H9 (cell line): ENCODE data around the gene EGFL8. TPM values are rescaled to one million over a fixed set of nuclear protein-coding genes. Genes with fewer than 3 reads are reported as not detected.
"Not testable (repeated sequence)": the region's sequence is repeated elsewhere in the genome, so short reads cannot be mapped to it uniquely, and the experiment has no call there.

Experiments used
- DNase-seq: peaks from one replicate; pipeline ENCODE4 v3.0.0-alpha.2; 2017
- H2AFZ ChIP-seq: one replicate; pipeline ENCODE4 v1.6.1; 2013; ENCODE audit warnings: mild to moderate bottlenecking, low read length, control low read depth, moderate library complexity
- H2AK5ac ChIP-seq: 2 replicates; pipeline ENCODE4 v1.6.1; 2013; ENCODE audit warnings: low read length, control low read depth, mixed read lengths; ENCODE audit not compliant: insufficient read length
- H2BK120ac ChIP-seq: one replicate; pipeline ENCODE4 v1.6.1; 2013; ENCODE audit warnings: low read depth, mild to moderate bottlenecking, low read length, control low read depth, inconsistent platforms; ENCODE audit not compliant: poor library complexity, severe bottlenecking
- H2BK12ac ChIP-seq: 2 replicates; pipeline ENCODE4 v1.6.1; 2013; ENCODE audit warnings: low read length, control low read depth, mixed read lengths, low read depth; ENCODE audit not compliant: insufficient read length
- H2BK15ac ChIP-seq: 2 replicates; pipeline ENCODE4 v1.6.1; 2013; ENCODE audit warnings: low read depth, low read length, control low read depth
- H2BK20ac ChIP-seq: one replicate; pipeline ENCODE4 v1.6.1; 2013; ENCODE audit warnings: low read depth, mild to moderate bottlenecking, low read length, control low read depth, inconsistent platforms; ENCODE audit not compliant: poor library complexity, severe bottlenecking
- H2BK5ac ChIP-seq: 2 replicates; pipeline ENCODE4 v1.6.1; 2013; ENCODE audit warnings: low read length, control low read depth, mixed read lengths; ENCODE audit not compliant: insufficient read length
- H3K14ac ChIP-seq: 2 replicates; pipeline ENCODE4 v1.6.1; 2013; ENCODE audit warnings: low read length, control low read depth; ENCODE audit not compliant: insufficient read depth
- H3K18ac ChIP-seq: 2 replicates; pipeline ENCODE4 v1.6.1; 2013; ENCODE audit warnings: low read depth, mild to moderate bottlenecking, mixed read lengths, low read length, control low read depth; ENCODE audit not compliant: insufficient read length
- H3K23ac ChIP-seq: 2 replicates; pipeline ENCODE4 v1.6.1; 2013; ENCODE audit warnings: low read length, control low read depth, mixed read lengths, low read depth; ENCODE audit not compliant: insufficient read length
- H3K23me2 ChIP-seq: 2 replicates; pipeline ENCODE4 v1.6.1; 2013; ENCODE audit warnings: low read depth, mild to moderate bottlenecking, mixed read lengths, low read length, control low read depth; ENCODE audit not compliant: insufficient read length, poor library complexity, severe bottlenecking
- H3K27ac ChIP-seq: 2 replicates; pipeline ENCODE4 v1.5.1; 2013; ENCODE audit warnings: low read length, control low read depth, mixed read lengths, low read depth; ENCODE audit not compliant: insufficient read length
- H3K27me3 ChIP-seq: 2 replicates; pipeline ENCODE4 v1.6.1; 2013; ENCODE audit warnings: low read length, control low read depth, inconsistent platforms; ENCODE audit not compliant: insufficient read depth
- H3K4ac ChIP-seq: 2 replicates; pipeline ENCODE4 v1.6.1; 2013; ENCODE audit warnings: low read depth, mild to moderate bottlenecking, control low read depth, inconsistent platforms, low read length, moderate library complexity
- H3K4me1 ChIP-seq: 2 replicates; pipeline ENCODE4 v1.6.1; 2013; ENCODE audit warnings: low read length, control low read depth, inconsistent platforms; ENCODE audit not compliant: insufficient read depth
- H3K4me2 ChIP-seq: 2 replicates; pipeline ENCODE4 v1.6.1; 2013; ENCODE audit warnings: low read length, control low read depth, mixed read lengths; ENCODE audit not compliant: insufficient read length, insufficient read depth
- H3K56ac ChIP-seq: 2 replicates; pipeline ENCODE4 v1.6.1; 2013; ENCODE audit warnings: low read depth, mild to moderate bottlenecking, mixed read lengths, low read length, control low read depth; ENCODE audit not compliant: insufficient read length
- H3K79me1 ChIP-seq: 2 replicates; pipeline ENCODE4 v1.6.1; 2013; ENCODE audit warnings: low read depth, mild to moderate bottlenecking, moderate library complexity, low read length, control low read depth, inconsistent platforms; ENCODE audit not compliant: insufficient read depth, poor library complexity, severe bottlenecking
- H3K79me2 ChIP-seq: 2 replicates; pipeline ENCODE4 v1.6.1; 2013; ENCODE audit warnings: low read length, control low read depth, inconsistent platforms; ENCODE audit not compliant: insufficient read depth
- H3K9ac ChIP-seq: 2 replicates; pipeline ENCODE4 v1.6.1; 2013; ENCODE audit warnings: low read length, control low read depth, mixed read lengths; ENCODE audit not compliant: insufficient read length; ENCODE audit errors: extremely low read depth
- H3K9me3 ChIP-seq: one replicate; pipeline ENCODE4 v1.6.1; 2013; ENCODE audit warnings: low read depth, low read length, inconsistent platforms; ENCODE audit not compliant: control insufficient read depth
- H3T11ph ChIP-seq: one replicate; pipeline ENCODE4 v1.6.1; 2013; ENCODE audit warnings: mild to moderate bottlenecking, low read length, control low read depth, inconsistent platforms
- H4K20me1 ChIP-seq: one replicate; pipeline ENCODE4 v1.6.1; 2013; ENCODE audit not compliant: control insufficient read depth, insufficient read length, insufficient read depth
- H4K5ac ChIP-seq: 2 replicates; pipeline ENCODE4 v1.6.1; 2013; ENCODE audit warnings: low read depth, mild to moderate bottlenecking, mixed read lengths, low read length, control low read depth; ENCODE audit not compliant: insufficient read length
- H4K8ac ChIP-seq: replicated peaks from 2 replicates; pipeline ENCODE4 v1.6.1; 2013; ENCODE audit warnings: low read length, control low read depth, mixed read lengths, low read depth; ENCODE audit not compliant: insufficient read length
- H4K91ac ChIP-seq: 2 replicates; pipeline ENCODE4 v1.6.1; 2013; ENCODE audit warnings: low read depth, mild to moderate bottlenecking, moderate library complexity, mixed read lengths, low read length, control low read depth; ENCODE audit not compliant: insufficient read length
- H3K27ac Mint-ChIP-seq, 3 experiments: 2 replicates in 2 of 3; 3 replicates in 1 of 3; pipeline ENCODE4 v1.8.0; 2020 to 2021; ENCODE audit warnings: mixed read lengths in 3 of 3, mild to moderate bottlenecking in 1 of 3, moderate library complexity in 1 of 3
- H3K27me3 Mint-ChIP-seq: 2 replicates; pipeline ENCODE4 v1.8.0; 2021; ENCODE audit warnings: low read depth, mild to moderate bottlenecking, moderate library complexity, mixed read lengths
- H3K36me3 Mint-ChIP-seq, 3 experiments: 2 replicates in 2 of 3; 3 replicates in 1 of 3; pipeline ENCODE4 v1.8.0; 2020 to 2021; ENCODE audit warnings: low read depth in 3 of 3, mixed read lengths in 3 of 3; ENCODE audit not compliant: insufficient read depth in 1 of 3
- H3K4me1 Mint-ChIP-seq, 2 experiments: 2 replicates each; pipeline ENCODE4 v1.8.0; 2020; ENCODE audit warnings: mixed read lengths in 2 of 2
- H3K4me3 Mint-ChIP-seq, 2 experiments: 2 replicates in 1 of 2; 3 replicates in 1 of 2; pipeline ENCODE4 v1.8.0; 2020 to 2021; ENCODE audit warnings: mild to moderate bottlenecking in 2 of 2, mixed read lengths in 2 of 2, moderate library complexity in 1 of 2
- H3K9me3 Mint-ChIP-seq, 2 experiments: 2 replicates in 1 of 2; 3 replicates in 1 of 2; pipeline ENCODE4 v1.8.0; 2020; ENCODE audit warnings: mild to moderate bottlenecking in 2 of 2, mixed read lengths in 2 of 2, moderate library complexity in 1 of 2
- WGBS: extraction: QIAGEN DNeasy Blood & Tissue Kit; methylation state at CpG from one replicate; pipeline ENCODE4 v1.1.7; 2013; ENCODE audit warnings: missing lambda C conversion rate, low lambda C conversion rate, mixed read lengths; ENCODE audit not compliant: insufficient read length; ENCODE audit errors: extremely low coverage; 5-methylcytosine and 5-hydroxymethylcytosine counted together
- total RNA-seq: library from RNA; stranded (reverse); gene quantifications from 2 replicates; pipeline ENCODE4 v1.2.1, GENCODE V29; 2021
- TF ChIP-seq, protein P1 (sequence below): fragments of 200-600 bp; sonication (generic); conservative IDR thresholded peaks from 3 replicates; pipeline ENCODE4 v1.8.0; 2021; ENCODE audit warnings: antibody characterized with exemption, mild to moderate bottlenecking

Gene EGFL8
- total RNA-seq, 1 experiment from 2014 or later, result 27.2 TPM

DNA sequence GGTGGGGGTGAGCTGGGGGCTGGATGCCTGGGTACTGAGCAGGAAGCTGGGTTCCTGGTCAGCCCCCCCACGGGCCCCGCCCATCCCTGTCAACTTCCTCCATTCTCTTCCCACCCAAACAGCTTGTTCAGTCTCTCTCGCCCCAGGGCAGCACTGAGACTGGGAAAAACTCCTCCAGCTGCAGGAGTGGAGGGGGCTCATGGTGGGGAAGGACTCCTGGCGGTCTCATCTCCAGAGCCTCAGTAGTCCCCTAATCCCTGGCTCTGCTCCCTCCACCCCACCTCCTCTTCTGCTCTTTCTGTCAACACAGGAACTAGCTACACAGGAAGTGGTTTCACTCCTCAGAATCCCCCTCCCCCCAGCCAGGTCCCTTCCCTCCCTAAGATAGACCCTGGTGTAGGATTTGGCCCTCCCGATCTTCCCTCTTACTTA lies 28.2 kb downstream of the EGFL8 start, which contains the start of gene GPSM3:
Gene GPSM3, minus strand, starts transcription at position 36 of the 432 bp plus-strand sequence. CDS start 130 bp downstream, outside the sequence.
- Mint-ChIP-seq H3K4me1 (peaks cover 59 to 62% of the 10 kb centered on the region in 2 experiments), H3K4me3 (peak within 1 kb of the TSS; percentile 47 to 66; a peak in 4 of 5 replicates), H3K27ac (peak within 1 kb of the TSS; percentile 39 to 91 (median 87); a peak in 6 of 7 replicates), H3K9me3 (no peaks in the 10 kb centered on the region; a peak in 1 of 5 replicates), H3K36me3 (peaks cover 1 to 14% (median 11%) of the 10 kb centered on the region in 3 experiments; a peak in 6 of 7 replicates), H3K27me3 (no peaks in the 10 kb centered on the region)
- H3K4me2 ChIP-seq, result peak within 1 kb of the TSS; percentile 44
- no peak within 1 kb of the TSS for H2BK5ac ChIP-seq
- no peak within 1 kb of the TSS for H3K18ac ChIP-seq
- no peak within 1 kb of the TSS for H2BK120ac ChIP-seq
- no peak within 1 kb of the TSS for H2BK15ac ChIP-seq
- H4K20me1 ChIP-seq, result no peaks in the 10 kb centered on the region
- peaks cover 7% of the 10 kb centered on the region for H3K4me1 ChIP-seq
- no peak within 1 kb of the TSS for H2AK5ac ChIP-seq
- H3K27me3 ChIP-seq, result no peaks in the 10 kb centered on the region
- no peak within 1 kb of the TSS for H3K27ac ChIP-seq
- no peaks in the 10 kb centered on the region for H3K79me2 ChIP-seq
- H4K5ac ChIP-seq, result no peak within 1 kb of the TSS
- no peak within 1 kb of the TSS; the same call in 1 of the 2 replicates for H3K14ac ChIP-seq
- DNase-seq, result peak; percentile 67
- H3K23me2 ChIP-seq, result peaks cover 17% of the 10 kb centered on the region
- H4K8ac ChIP-seq, result no peak within 1 kb of the TSS
- H3T11ph ChIP-seq, result no peak within 1 kb of the TSS
- no peak within 1 kb of the TSS for H2BK12ac ChIP-seq
- WGBS, result no CpG with 5 or more reads among the region's 5 CpGs
- no peak within 1 kb of the TSS for H3K23ac ChIP-seq
- no peaks in the 10 kb centered on the region for H3K79me1 ChIP-seq
- H4K91ac ChIP-seq, result no peak within 1 kb of the TSS
- TF ChIP-seq, protein P1, sequence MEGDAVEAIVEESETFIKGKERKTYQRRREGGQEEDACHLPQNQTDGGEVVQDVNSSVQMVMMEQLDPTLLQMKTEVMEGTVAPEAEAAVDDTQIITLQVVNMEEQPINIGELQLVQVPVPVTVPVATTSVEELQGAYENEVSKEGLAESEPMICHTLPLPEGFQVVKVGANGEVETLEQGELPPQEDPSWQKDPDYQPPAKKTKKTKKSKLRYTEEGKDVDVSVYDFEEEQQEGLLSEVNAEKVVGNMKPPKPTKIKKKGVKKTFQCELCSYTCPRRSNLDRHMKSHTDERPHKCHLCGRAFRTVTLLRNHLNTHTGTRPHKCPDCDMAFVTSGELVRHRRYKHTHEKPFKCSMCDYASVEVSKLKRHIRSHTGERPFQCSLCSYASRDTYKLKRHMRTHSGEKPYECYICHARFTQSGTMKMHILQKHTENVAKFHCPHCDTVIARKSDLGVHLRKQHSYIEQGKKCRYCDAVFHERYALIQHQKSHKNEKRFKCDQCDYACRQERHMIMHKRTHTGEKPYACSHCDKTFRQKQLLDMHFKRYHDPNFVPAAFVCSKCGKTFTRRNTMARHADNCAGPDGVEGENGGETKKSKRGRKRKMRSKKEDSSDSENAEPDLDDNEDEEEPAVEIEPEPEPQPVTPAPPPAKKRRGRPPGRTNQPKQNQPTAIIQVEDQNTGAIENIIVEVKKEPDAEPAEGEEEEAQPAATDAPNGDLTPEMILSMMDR, result no peak
- H3K56ac ChIP-seq, result no peak within 1 kb of the TSS
- no peak within 1 kb of the TSS for H3K4ac ChIP-seq
- H3K9me3 ChIP-seq, result no peaks in the 10 kb centered on the region
- H2AFZ ChIP-seq, result no peak within 1 kb of the TSS
- H3K9ac ChIP-seq, result no peak within 1 kb of the TSS
- H2BK20ac ChIP-seq, result no peak within 1 kb of the TSS

DNA sequence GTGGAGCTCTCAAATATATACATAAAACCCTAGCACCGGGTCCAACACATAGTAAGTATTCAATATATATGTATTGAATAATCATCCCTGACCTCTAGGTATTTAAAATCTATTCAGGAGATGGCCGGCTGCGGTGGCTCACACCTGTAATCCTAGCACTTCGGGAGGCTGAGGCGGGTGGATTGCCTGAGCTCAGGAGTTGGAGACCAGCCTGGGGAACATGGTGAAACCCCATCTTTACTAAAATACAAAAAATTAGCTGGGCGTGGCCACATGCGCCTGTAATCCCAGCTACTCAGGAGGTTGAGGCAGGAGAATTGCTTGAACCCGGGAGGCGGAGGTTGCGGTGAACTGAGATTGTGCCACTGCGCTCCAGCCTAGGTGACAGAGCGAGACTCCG lies 28.7 kb downstream of the EGFL8 start:
- peak overlapping the region in 2 of 3 experiments; percentile 87 to 91; a peak in 2 of 7 replicates for H3K27ac Mint-ChIP-seq
- not testable (repeated sequence) for H2BK15ac ChIP-seq, H3K27me3 Mint-ChIP-seq, H4K8ac ChIP-seq, H3K79me1 ChIP-seq, H3K36me3 Mint-ChIP-seq, H3K56ac ChIP-seq, H4K20me1 ChIP-seq, H2BK120ac ChIP-seq, H3K14ac ChIP-seq, H3K9ac ChIP-seq, H3K9me3 Mint-ChIP-seq, H2BK5ac ChIP-seq, H3T11ph ChIP-seq, H3K79me2 ChIP-seq, H2BK20ac ChIP-seq, H2AFZ ChIP-seq, DNase-seq, H3K23ac ChIP-seq, H3K4me1 ChIP-seq, H3K27me3 ChIP-seq, H3K4ac ChIP-seq, H3K18ac ChIP-seq, H4K91ac ChIP-seq, H3K27ac ChIP-seq, H2BK12ac ChIP-seq, H2AK5ac ChIP-seq, H4K5ac ChIP-seq, H3K9me3 ChIP-seq
- H3K4me1 Mint-ChIP-seq, result peaks cover 59 to 62% of the 10 kb centered on the region in 2 experiments
- H3K23me2 ChIP-seq, result peaks cover 17% of the 10 kb centered on the region
- H3K4me2 ChIP-seq, result peak overlapping the region; percentile 44
- peak overlapping the region; percentile 47 to 66; a peak in 3 of 5 replicates for H3K4me3 Mint-ChIP-seq
- no CpG with 5 or more reads among the region's 13 CpGs for WGBS
